HEK293T (cell line): Measurements from ENCODE around the gene NR6A1.
A peak's percentile ranks its signal among the peaks of the same experiment; 100 is the strongest.

ENCODE experiments used
- CTCF ChIA-PET: fragments of 350-600 bp; formaldehyde crosslinking; extraction: SDS; loops from one replicate; lab custom pipeline; 2021; ENCODE audit warnings: antibody characterized with exemption, inconsistent platforms; lab: Yijun Ruan, JAX
- POLR2A ChIA-PET: fragments of 350-600 bp; formaldehyde crosslinking; extraction: SDS; loops from one replicate; lab custom pipeline; 2020; ENCODE audit warnings: antibody characterized with exemption, inconsistent platforms; lab: Yijun Ruan, JAX
- DNase-seq: peaks from one replicate; pipeline ENCODE4 v3.0.0; 2012; ENCODE audit warnings: mixed read lengths; ENCODE audit errors: extremely low spot score
- ARNT ChIP-seq: fragments of 450-650 bp; IDR thresholded peaks from 2 replicates; pipeline ENCODE4 v1.6.1; 2017; ENCODE audit warnings: mild to moderate bottlenecking
- BHLHE40 ChIP-seq: fragments of 450-650 bp; IDR thresholded peaks from 2 replicates; pipeline ENCODE4 v1.6.1; 2016; ENCODE audit warnings: mild to moderate bottlenecking, moderate library complexity, borderline replicate concordance
- CTBP1 ChIP-seq: fragments of 450-650 bp; IDR thresholded peaks from 2 replicates; pipeline ENCODE4 v1.6.1; 2016; ENCODE audit warnings: borderline replicate concordance
- ELF4 ChIP-seq: fragments of 450-650 bp; IDR thresholded peaks from 2 replicates; pipeline ENCODE4 v1.6.1; 2017; ENCODE audit warnings: antibody characterized with exemption
- FOXA1 ChIP-seq: fragments of 450-650 bp; IDR thresholded peaks from 2 replicates; pipeline ENCODE4 v1.6.1; 2016; ENCODE audit warnings: mild to moderate bottlenecking
- FOXK2 ChIP-seq: fragments of 450-650 bp; IDR thresholded peaks from 2 replicates; pipeline ENCODE4 v1.6.1; 2016; ENCODE audit warnings: mild to moderate bottlenecking
- FOXM1 ChIP-seq: fragments of 450-650 bp; IDR thresholded peaks from 2 replicates; pipeline ENCODE4 v1.6.1; 2017; ENCODE audit warnings: mild to moderate bottlenecking, borderline replicate concordance
- HDGF ChIP-seq: fragments of 450-650 bp; IDR thresholded peaks from 2 replicates; pipeline ENCODE4 v1.6.1; 2017; ENCODE audit warnings: antibody characterized with exemption, borderline replicate concordance
- L3MBTL2 ChIP-seq: fragments of 450-650 bp; conservative IDR thresholded peaks from 2 replicates; pipeline ENCODE4 v1.6.1; 2016; ENCODE audit warnings: mild to moderate bottlenecking
- LEF1 ChIP-seq: fragments of 450-650 bp; IDR thresholded peaks from 2 replicates; pipeline ENCODE4 v1.6.1; 2017; ENCODE audit warnings: mild to moderate bottlenecking, borderline replicate concordance
- NFRKB ChIP-seq: fragments of 450-650 bp; IDR thresholded peaks from 2 replicates; pipeline ENCODE4 v1.6.1; 2016; ENCODE audit warnings: mild to moderate bottlenecking, moderate library complexity
- SP1 ChIP-seq: fragments of 450-650 bp; IDR thresholded peaks from 2 replicates; pipeline ENCODE4 v1.6.1; 2017
- SUZ12 ChIP-seq: fragments of 450-650 bp; IDR thresholded peaks from 2 replicates; pipeline ENCODE4 v1.6.1; 2016; ENCODE audit warnings: mild to moderate bottlenecking
- TARDBP ChIP-seq: fragments of 450-650 bp; IDR thresholded peaks from 2 replicates; pipeline ENCODE4 v1.6.1; 2016
- ZNF384 ChIP-seq: fragments of 450-650 bp; IDR thresholded peaks from 2 replicates; pipeline ENCODE4 v1.6.1; 2016
- TF ChIP-seq, protein P1 (sequence below): fragments of 450-650 bp; IDR thresholded peaks from 2 replicates; pipeline ENCODE4 v1.6.1; 2016

The NR6A1 gene

DNA sequence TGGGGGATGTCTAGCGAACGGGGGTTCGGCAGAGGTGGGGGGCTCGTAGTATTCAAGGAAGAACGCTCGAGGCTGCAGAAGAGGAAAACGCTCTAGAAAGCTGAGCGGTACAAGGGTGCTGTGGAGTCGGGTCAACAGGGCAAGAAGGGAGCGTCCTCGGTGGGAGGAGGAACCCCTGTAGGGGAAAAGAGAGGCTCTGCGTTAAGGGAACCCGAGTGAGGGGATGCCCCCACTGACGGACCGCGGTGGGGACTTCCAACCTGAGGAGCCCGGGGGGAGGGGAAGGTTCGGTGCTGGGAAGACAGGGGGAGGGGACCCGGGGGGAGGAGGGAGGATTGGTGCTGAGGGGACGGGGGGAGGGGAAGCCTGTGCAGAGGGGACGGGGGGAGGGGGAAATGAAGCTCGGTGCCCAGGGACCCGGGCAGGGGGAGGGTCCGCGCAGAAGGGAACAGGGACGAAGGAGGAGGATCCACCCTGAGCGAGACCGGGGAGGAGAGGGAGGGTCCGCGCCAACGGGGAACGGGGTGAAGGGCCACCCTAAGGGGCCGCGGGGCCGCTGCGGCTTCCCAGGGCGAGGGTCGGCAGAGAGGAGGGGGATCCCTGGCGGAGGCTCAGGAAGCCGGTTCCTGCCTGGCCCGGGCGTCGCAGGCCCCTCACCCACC lies 621 bp downstream of the NR6A1 start:
- CTCF ChIA-PET: interaction anchor here (0.9 to 9.5 kb wide), 2 partner anchors 59 to 83 kb away, joined by 3 to 244 read pairs; partner anchors contain the start of gene WDR38
- POLR2A ChIA-PET: interaction anchor here (0.6 to 4.2 kb wide), 13 partner anchors 8 to 471 kb away, joined by 3 to 24 read pairs (median 3); partner anchors contain the start of genes ARPC5L, HSPA5, RPL35 and WDR38
- TF ChIP-seq SUZ12: no peak
- no peak for TF ChIP-seq TARDBP
- no peak for TF ChIP-seq BHLHE40
- DNase-seq: peak; percentile 41

DNA sequence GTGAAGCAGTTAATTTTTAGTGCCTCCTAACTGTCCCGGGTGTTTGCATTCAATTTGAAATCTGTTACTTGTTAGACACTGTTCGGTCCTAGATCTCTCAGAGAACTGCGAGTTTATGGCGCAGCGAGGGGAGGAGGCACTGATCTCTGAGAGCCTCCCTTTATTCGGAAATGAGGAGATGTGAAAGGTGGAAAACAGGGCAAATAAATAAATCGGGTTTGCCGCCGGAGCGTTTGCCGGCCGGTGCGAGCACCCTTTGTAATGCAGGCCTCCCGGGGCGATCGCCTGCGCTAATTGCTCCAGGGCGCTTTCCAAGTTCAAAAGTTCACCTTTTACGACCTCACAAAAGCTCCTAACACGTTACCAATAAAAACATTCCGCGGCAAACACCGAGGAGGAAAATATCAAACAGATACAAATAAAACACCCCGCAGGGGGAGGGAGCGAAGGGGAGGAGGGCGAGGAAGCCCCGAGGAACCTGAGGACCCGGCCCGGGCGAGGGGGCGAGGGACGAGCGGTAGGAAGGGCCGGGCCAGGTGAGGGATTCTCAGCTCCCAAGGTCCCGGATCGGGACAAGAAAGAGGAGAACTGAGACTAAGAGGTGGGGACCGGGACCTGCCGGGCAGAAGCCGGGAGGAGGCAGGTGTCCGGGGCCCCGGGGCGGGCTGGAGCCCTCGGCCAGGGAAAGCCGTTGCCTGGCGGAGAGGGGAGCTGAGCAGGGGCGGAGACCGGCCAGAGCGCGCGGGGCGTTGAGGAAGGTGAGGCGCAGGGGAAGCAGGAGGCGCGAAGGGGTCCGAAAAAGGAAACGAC lies 1.4 kb downstream of the NR6A1 start:
- ChIA-PET POLR2A (interaction anchor here (0.8 to 4.2 kb wide), 7 partner anchors 11 to 154 kb away, joined by 3 to 24 read pairs (median 3); partner anchors contain the start of genes ARPC5L, RPL35 and WDR38), CTCF (interaction anchor here (0.6 to 9.5 kb wide), 3 partner anchors 9 to 84 kb away, joined by 3 to 244 read pairs (median 5); partner anchors contain the start of gene WDR38)
- DNase-seq: no peak
- no peak for TF ChIP-seq FOXK2
- TF ChIP-seq SP1: no peak
- TF ChIP-seq HDGF: no peak
- no peak for TF ChIP-seq TARDBP
- TF ChIP-seq ARNT: peak; percentile 10; the same call in 1 of the 2 replicates
- no peak for TF ChIP-seq NFRKB
- no peak for TF ChIP-seq ELF4
- TF ChIP-seq SUZ12: no peak
- no peak for TF ChIP-seq FOXA1
- no peak for TF ChIP-seq FOXM1
- TF ChIP-seq ZNF384: no peak
- peak; percentile 27; the same call in 1 of the 2 replicates for TF ChIP-seq L3MBTL2
- TF ChIP-seq, protein P1, sequence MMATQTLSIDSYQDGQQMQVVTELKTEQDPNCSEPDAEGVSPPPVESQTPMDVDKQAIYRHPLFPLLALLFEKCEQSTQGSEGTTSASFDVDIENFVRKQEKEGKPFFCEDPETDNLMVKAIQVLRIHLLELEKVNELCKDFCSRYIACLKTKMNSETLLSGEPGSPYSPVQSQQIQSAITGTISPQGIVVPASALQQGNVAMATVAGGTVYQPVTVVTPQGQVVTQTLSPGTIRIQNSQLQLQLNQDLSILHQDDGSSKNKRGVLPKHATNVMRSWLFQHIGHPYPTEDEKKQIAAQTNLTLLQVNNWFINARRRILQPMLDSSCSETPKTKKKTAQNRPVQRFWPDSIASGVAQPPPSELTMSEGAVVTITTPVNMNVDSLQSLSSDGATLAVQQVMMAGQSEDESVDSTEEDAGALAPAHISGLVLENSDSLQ: no peak
- TF ChIP-seq CTBP1: peak; percentile 59; the same call in 1 of the 2 replicates
- TF ChIP-seq LEF1: peak; percentile 38; the same call in 1 of the 2 replicates
- no peak for TF ChIP-seq BHLHE40

DNA sequence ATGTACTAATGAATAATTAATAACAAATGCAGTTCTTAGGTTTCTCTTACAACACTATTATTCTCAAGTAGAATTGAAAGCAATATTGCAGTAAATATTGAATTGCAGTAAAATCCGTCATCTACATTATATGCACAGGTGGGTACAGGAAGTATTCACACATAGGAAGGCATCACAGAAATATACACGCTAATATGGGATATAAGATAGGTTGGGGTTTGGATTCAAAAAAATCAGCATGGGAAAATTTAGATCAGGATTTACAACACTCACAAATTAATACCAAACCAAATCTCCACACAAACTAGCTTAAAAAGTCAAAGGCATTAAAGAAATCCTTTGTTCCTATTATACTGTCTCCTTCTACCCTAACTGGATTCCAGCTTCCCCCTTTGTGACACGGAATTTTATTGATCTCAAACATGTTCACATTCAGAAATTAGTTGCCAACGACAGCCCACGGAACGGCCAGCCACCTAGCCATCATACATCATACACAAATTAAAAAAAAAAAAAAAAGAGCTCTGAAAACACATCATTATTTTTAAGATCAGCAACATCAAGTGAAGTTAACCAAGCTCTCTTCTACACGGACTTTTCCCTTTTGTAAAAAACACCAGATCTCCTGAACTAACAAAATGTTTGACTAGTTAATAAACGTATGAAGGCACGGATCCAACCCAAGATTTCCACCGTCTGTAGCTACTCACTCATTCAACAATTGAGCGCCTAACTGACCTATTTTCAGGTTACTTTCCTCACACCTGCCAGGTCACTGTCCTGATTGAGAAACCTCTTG lies 2.2 kb downstream of the NR6A1 start:
- TF ChIP-seq BHLHE40 (no peak), ZNF384 (peak; percentile 44), LEF1 (no peak), FOXK2 (no peak)
- ChIA-PET CTCF (interaction anchor here (0.6 to 9.5 kb wide), 2 partner anchors 8 to 85 kb away, joined by 5 to 244 read pairs; partner anchors contain the start of gene WDR38), POLR2A (interaction anchor here (1.1 to 4.2 kb wide), 5 partner anchors 84 to 153 kb away, joined by 3 to 24 read pairs (median 14); partner anchors contain the start of genes ARPC5L, RPL35 and WDR38)
- DNase-seq: no peak

DNA sequence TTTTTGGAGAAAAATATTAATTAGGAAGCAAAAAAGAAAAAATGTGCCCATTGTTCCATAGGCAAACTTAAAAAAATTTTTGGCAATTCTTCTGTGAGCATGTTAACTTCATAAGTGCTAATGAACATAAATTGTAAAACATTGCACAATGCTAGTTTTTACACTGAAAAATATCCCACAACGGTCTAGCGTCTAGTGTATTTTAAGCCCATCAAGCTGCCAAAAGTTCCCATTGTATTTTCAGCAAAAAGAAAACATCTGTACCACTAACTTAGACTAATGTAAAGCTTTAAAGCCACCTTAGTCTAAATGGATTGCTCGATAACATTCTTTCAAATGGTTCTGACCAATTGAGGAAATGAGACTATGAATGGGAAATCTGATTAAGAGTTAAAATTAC lies 2.8 kb downstream of the NR6A1 start:
- TF ChIP-seq NFRKB: no peak
- no peak for TF ChIP-seq FOXA1
- no peak for TF ChIP-seq FOXM1
- TF ChIP-seq LEF1: no peak
- no peak for TF ChIP-seq ARNT
- no peak for TF ChIP-seq SUZ12
- TF ChIP-seq ELF4: no peak
- no peak for TF ChIP-seq CTBP1
- no peak for TF ChIP-seq TARDBP
- no peak for TF ChIP-seq L3MBTL2
- TF ChIP-seq SP1: no peak
- no peak for TF ChIP-seq BHLHE40
- TF ChIP-seq ZNF384: no peak
- no peak for TF ChIP-seq HDGF
- CTCF ChIA-PET: no interaction called here
- POLR2A ChIA-PET: no interaction called here
- no peak for DNase-seq

DNA sequence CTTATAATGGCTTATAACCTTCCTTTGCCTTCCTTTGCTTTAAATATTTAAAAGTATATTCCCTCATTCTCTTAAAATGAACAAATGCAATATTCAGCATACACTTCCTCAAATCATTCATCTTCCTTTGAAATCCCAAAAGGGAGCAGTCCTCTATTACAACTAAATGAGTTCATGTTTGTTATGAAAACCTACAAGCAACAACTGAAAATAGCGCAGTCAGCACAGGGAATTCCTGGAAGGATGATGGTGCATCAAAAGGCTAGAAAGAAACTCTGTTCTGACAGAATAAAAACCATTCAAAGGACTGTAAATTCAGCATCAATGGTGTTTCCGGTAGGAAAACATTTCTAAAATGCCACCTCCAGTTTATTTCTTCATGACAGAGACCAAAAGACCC lies 3.3 kb downstream of the NR6A1 start:
- DNase-seq: no peak
- TF ChIP-seq FOXM1 (no peak), SUZ12 (no peak), L3MBTL2 (no peak), CTBP1 (no peak), NFRKB (no peak), FOXA1 (no peak), FOXK2 (no peak)
- TF ChIP-seq, protein P1: no peak
- ChIA-PET POLR2A (no interaction called here), CTCF (no interaction called here)
